SK-N-SH treated with all-trans-retinoic acid at 6 μM for 48 hours (cell line): ENCODE data around the gene CMIP.

Source experiments
- CREB5 ChIP-seq: fragments of 250-450 bp; sonication (Bioruptor Pico); IDR thresholded peaks from 2 replicates; pipeline ENCODE4 v1.5.1; 2020; ENCODE audit warnings: low read depth, mild to moderate bottlenecking, moderate library complexity
- PATZ1 ChIP-seq: fragments of 250-450 bp; sonication (Bioruptor Pico); IDR thresholded peaks from 2 replicates; pipeline ENCODE4 v1.8.0; 2020; ENCODE audit warnings: mild to moderate bottlenecking, moderate library complexity, borderline replicate concordance
- PPARA ChIP-seq: fragments of 250-450 bp; sonication (Bioruptor Pico); IDR thresholded peaks from 2 replicates; pipeline ENCODE4 v1.5.0; 2020; ENCODE audit warnings: mild to moderate bottlenecking, borderline replicate concordance
- RARB ChIP-seq: fragments of 250-450 bp; sonication (Bioruptor Pico); IDR thresholded peaks from 2 replicates; pipeline ENCODE4 v1.8.0; 2021; ENCODE audit warnings: mild to moderate bottlenecking, moderate library complexity

GRCh38 chr16:81707411-81708265 lies 263.0 kb downstream of the CMIP start:
- TF ChIP-seq RARB (no peak), CREB5 (CRISPR knock-in tag) (no peak), PPARA (CRISPR knock-in tag) (no peak), PATZ1 (CRISPR knock-in tag) (no peak)
